H1 (cell line): ENCODE measurements around the gene ATP11A. TPM values are rescaled to one million over a fixed set of nuclear protein-coding genes. Genes with fewer than 3 reads are reported as not detected.

Experiments used
- CTCF ChIA-PET: fragments of 300-600 bp; sonication (Branson Sonifier 250); formaldehyde crosslinking; loops from one replicate; lab custom pipeline; 2021; ENCODE audit not compliant: partially characterized antibody; lab: Charles Lee
- POLR2A ChIA-PET: fragments of 300-600 bp; sonication (Branson Sonifier 250); formaldehyde crosslinking; loops from one replicate; lab custom pipeline; 2021; ENCODE audit warnings: inconsistent platforms; ENCODE audit not compliant: partially characterized antibody; lab: Charles Lee
- DNase-seq, 2 experiments: peaks; one replicate each; pipeline versions ENCODE4 v3.0.0 to v3.0.0-alpha.2; 2010 to 2022; ENCODE audit warnings: low spot score in 2 of 2, low read depth in 1 of 2, mixed read lengths in 1 of 2
- FAIRE-seq: peaks from 2 replicates; lab custom pipeline; 2011; peaks lifted over from hg19 to GRCh38; lab: Jason Lieb, UNC
- H2AFZ ChIP-seq: 2 replicates; pipeline ENCODE4 v1.8.1; 2012; ENCODE audit warnings: low read length, inconsistent platforms
- H2AK5ac ChIP-seq: 2 replicates; pipeline ENCODE4 v1.6.1; 2013; ENCODE audit warnings: low read depth, low read length
- H2BK120ac ChIP-seq: replicated peaks from 2 replicates; pipeline ENCODE3; 2013; ENCODE audit warnings: low read depth, low read length, inconsistent platforms
- H2BK12ac ChIP-seq: 2 replicates; pipeline ENCODE4 v1.6.1; 2013; ENCODE audit warnings: low read depth, low read length
- H2BK15ac ChIP-seq: 2 replicates; pipeline ENCODE4 v1.6.1; 2013; ENCODE audit warnings: low read length
- H2BK20ac ChIP-seq: 2 replicates; pipeline ENCODE4 v1.6.1; 2013; ENCODE audit warnings: low read length
- H2BK5ac ChIP-seq: 2 replicates; pipeline ENCODE4 v1.6.1; 2013; ENCODE audit warnings: low read depth, low read length
- H3K14ac ChIP-seq: 2 replicates; pipeline ENCODE4 v1.6.1; 2013; ENCODE audit warnings: inconsistent platforms; ENCODE audit not compliant: insufficient read length
- H3K18ac ChIP-seq: 2 replicates; pipeline ENCODE4 v1.6.1; 2013; ENCODE audit warnings: low read length; ENCODE audit errors: extremely low read depth
- H3K23ac ChIP-seq: 2 replicates; pipeline ENCODE4 v1.6.1; 2013; ENCODE audit warnings: inconsistent platforms; ENCODE audit not compliant: insufficient read length
- H3K23me2 ChIP-seq: 2 replicates; pipeline ENCODE4 v1.6.1; 2013; ENCODE audit warnings: low read depth, low read length
- H3K27ac ChIP-seq: 2 replicates; pipeline ENCODE4 v1.6.1; 2011; ENCODE audit warnings: low read depth, low read length, inconsistent platforms
- H3K27me3 ChIP-seq, 4 experiments: replicated peaks in 1 of 4; 1 replicate in 1 of 4; 2 replicates in 3 of 4; pipeline versions ENCODE4 v1.6.1 to v1.8.1; 2011 to 2013; ENCODE audit warnings: low read length in 3 of 4, mild to moderate bottlenecking in 3 of 4, inconsistent platforms in 2 of 4, mixed read lengths in 2 of 4, moderate library complexity in 1 of 4; ENCODE audit not compliant: control insufficient read depth in 3 of 4, insufficient read depth in 3 of 4; ENCODE audit errors: extremely low read depth in 1 of 4
- H3K36me3 ChIP-seq, 4 experiments: 2 replicates each; pipeline versions ENCODE4 v1.6.1 to v1.8.1; 2011 to 2013; ENCODE audit warnings: mild to moderate bottlenecking in 4 of 4, low read length in 3 of 4, moderate library complexity in 2 of 4, control low read depth in 1 of 4, inconsistent platforms in 1 of 4; ENCODE audit not compliant: insufficient read depth in 4 of 4, control insufficient read depth in 2 of 4
- H3K4ac ChIP-seq: replicated peaks from 2 replicates; pipeline ENCODE3; 2013; ENCODE audit warnings: low read length, low read depth, mixed read lengths, inconsistent platforms; ENCODE audit not compliant: insufficient read length
- H3K4me1 ChIP-seq, 4 experiments: replicated peaks in 1 of 4; 1 replicate in 1 of 4; 2 replicates in 3 of 4; pipeline versions ENCODE4 v1.6.1 to v1.8.1; 2011 to 2013; ENCODE audit warnings: low read length in 3 of 4, inconsistent platforms in 2 of 4, mixed read lengths in 1 of 4; ENCODE audit not compliant: insufficient read depth in 4 of 4, control insufficient read depth in 3 of 4
- H3K4me2 ChIP-seq, 2 experiments: 2 replicates each; pipeline versions ENCODE4 v1.6.1 to v1.8.1; 2011 to 2013; ENCODE audit warnings: low read depth in 2 of 2, low read length in 2 of 2, control low read depth in 1 of 2, inconsistent platforms in 1 of 2, mild to moderate bottlenecking in 1 of 2; ENCODE audit not compliant: insufficient read depth in 1 of 2
- H3K4me3 ChIP-seq, 4 experiments: fragments of 200-600, 300-600 bp in 1 of 4; sonication (generic), shearing (Covaris generic), sonication (Bioruptor Twin) in 1 of 4; 2 replicates each; pipeline versions ENCODE4 v1.5.1 to v1.8.1; 2011 to 2016; ENCODE audit warnings: low read length in 4 of 4, low read depth in 3 of 4, control low read depth in 2 of 4, inconsistent platforms in 2 of 4, mild to moderate bottlenecking in 2 of 4, mixed read lengths in 1 of 4, moderate library complexity in 1 of 4; ENCODE audit not compliant: insufficient read depth in 2 of 4; ENCODE audit errors: extremely low read depth in 1 of 4
- H3K56ac ChIP-seq: replicated peaks from 2 replicates; pipeline ENCODE3; 2013; ENCODE audit warnings: low read depth, mild to moderate bottlenecking, mixed read lengths, low read length, inconsistent platforms; ENCODE audit not compliant: insufficient read length
- H3K79me1 ChIP-seq: 2 replicates; pipeline ENCODE4 v1.6.1; 2013; ENCODE audit warnings: low read depth, low read length, control low read depth
- H3K79me2 ChIP-seq, 2 experiments: 2 replicates each; pipeline versions ENCODE4 v1.6.1 to v1.8.1; 2012 to 2013; ENCODE audit warnings: low read length in 2 of 2, mild to moderate bottlenecking in 2 of 2, inconsistent platforms in 1 of 2; ENCODE audit not compliant: insufficient read depth in 2 of 2, control insufficient read depth in 1 of 2
- H3K9ac ChIP-seq, 4 experiments: replicated peaks in 1 of 4; 1 replicate in 1 of 4; 2 replicates in 3 of 4; pipeline versions ENCODE4 v1.6.1 to v1.8.1; 2011 to 2013; ENCODE audit warnings: low read depth in 3 of 4, low read length in 3 of 4, control low read depth in 2 of 4, mild to moderate bottlenecking in 2 of 4, moderate library complexity in 2 of 4, inconsistent platforms in 1 of 4; ENCODE audit errors: extremely low read depth in 1 of 4
- H3K9me3 ChIP-seq, 2 experiments: 2 replicates each; pipeline versions ENCODE4 v1.6.1 to v1.8.1; 2012 to 2013; ENCODE audit warnings: mild to moderate bottlenecking in 2 of 2, moderate library complexity in 2 of 2, control low read depth in 1 of 2, inconsistent platforms in 1 of 2, low read depth in 1 of 2, low read length in 1 of 2, mixed read lengths in 1 of 2; ENCODE audit not compliant: insufficient read depth in 2 of 2
- H4K20me1 ChIP-seq, 2 experiments: replicated peaks in 1 of 2; 2 replicates each; pipeline versions ENCODE3 to v1.8.1; 2011 to 2013; ENCODE audit warnings: inconsistent platforms in 2 of 2, low read length in 2 of 2, mild to moderate bottlenecking in 1 of 2; ENCODE audit not compliant: insufficient read depth in 2 of 2, control insufficient read depth in 1 of 2
- H4K5ac ChIP-seq: 2 replicates; pipeline ENCODE4 v1.6.1; 2013; ENCODE audit warnings: low read length, low read depth, mixed read lengths, inconsistent platforms; ENCODE audit not compliant: insufficient read length
- H4K8ac ChIP-seq: 2 replicates; pipeline ENCODE4 v1.8.0; 2013; ENCODE audit warnings: mild to moderate bottlenecking, moderate library complexity, low read length, inconsistent platforms; ENCODE audit not compliant: insufficient read depth; ENCODE audit errors: extremely low read depth
- H4K91ac ChIP-seq: replicated peaks from 2 replicates; pipeline ENCODE3; 2013; ENCODE audit warnings: low read length, mixed read lengths, inconsistent platforms; ENCODE audit not compliant: insufficient read length
- CBX8 ChIP-seq: fragments of 300-800, 300-1000 bp; sonication (generic); IDR thresholded peaks from 2 replicates; pipeline ENCODE4 v1.7.1; 2016; ENCODE audit warnings: low read depth, low read length, borderline replicate concordance
- CTCF ChIP-seq, 3 experiments: IDR thresholded peaks; 1 replicate in 2 of 3; 2 replicates in 1 of 3; pipeline versions ENCODE4 v1.5.1 to v1.6.1; 2011; ENCODE audit warnings: low read length in 3 of 3, mild to moderate bottlenecking in 3 of 3, inconsistent platforms in 2 of 3, low read depth in 1 of 3, moderate library complexity in 1 of 3; ENCODE audit not compliant: insufficient read depth in 1 of 3; ENCODE audit errors: control extremely low read depth in 1 of 3
- EGR1 ChIP-seq: IDR thresholded peaks from 2 replicates; pipeline ENCODE4 v1.6.1; 2011; ENCODE audit warnings: low read depth, low read length, borderline replicate concordance
- EP300 ChIP-seq, 2 experiments: IDR thresholded peaks; 1 replicate in 1 of 2; 2 replicates in 1 of 2; pipeline ENCODE4 v1.6.1; 2011 to 2012; ENCODE audit warnings: low read depth in 2 of 2, low read length in 2 of 2, mild to moderate bottlenecking in 2 of 2, borderline replicate concordance in 1 of 2, inconsistent platforms in 1 of 2, moderate library complexity in 1 of 2
- HDAC6 ChIP-seq: IDR thresholded peaks from one replicate; pipeline ENCODE4 v1.7.1; 2012; ENCODE audit warnings: low read depth, mild to moderate bottlenecking, inconsistent platforms, low read length, moderate library complexity
- JUN ChIP-seq: IDR thresholded peaks from 2 replicates; pipeline ENCODE4 v1.6.1; 2011; ENCODE audit warnings: low read depth, mild to moderate bottlenecking, improper control_type of control experiment, low read length
- RNF2 ChIP-seq: fragments of 200-900, 300-1000 bp; sonication (generic); IDR thresholded peaks from 2 replicates; pipeline ENCODE4 v1.7.1; 2016; ENCODE audit warnings: borderline replicate concordance, low read depth, mild to moderate bottlenecking, antibody characterized with exemption, low read length; ENCODE audit not compliant: poor library complexity, severe bottlenecking; ENCODE audit errors: missing control alignments
- SRF ChIP-seq: IDR thresholded peaks from 2 replicates; pipeline ENCODE4 v1.6.1; 2011; ENCODE audit warnings: mild to moderate bottlenecking, low read depth, low read length, moderate library complexity
- YY1 ChIP-seq: IDR thresholded peaks from 2 replicates; pipeline ENCODE4 v1.6.1; 2011; ENCODE audit warnings: low read depth, mild to moderate bottlenecking, low read length
- WGBS, 2 experiments: shearing (Covaris generic) in 1 of 2; methylation state at CpG; one replicate each; pipeline versions ENCODE4 v1.1.6 to v1.1.7; 2013 to 2015; ENCODE audit warnings: low lambda C conversion rate in 2 of 2, mixed read lengths in 2 of 2, inconsistent platforms in 1 of 2, low coverage in 1 of 2, missing lambda C conversion rate in 1 of 2; ENCODE audit not compliant: insufficient replicate concordance in 2 of 2, insufficient coverage in 1 of 2, insufficient read length in 1 of 2; ENCODE audit errors: extremely low coverage in 1 of 2, missing lambda C conversion rate in 1 of 2; 5-methylcytosine and 5-hydroxymethylcytosine counted together
- polyA plus RNA-seq, 7 experiments: library from polyadenylated mRNA; depleted of rRNA in 3 of 7; stranded (reverse) in 5 of 7; unstranded in 2 of 7; fragments of >200 nt in 5 of 7; fragments of 200-250 nt in 2 of 7; gene quantifications; 1 replicate in 5 of 7; 2 replicates in 1 of 7; 4 replicates in 1 of 7; pipeline versions ENCODE4 v1.2.1 to v1.2.3, GENCODE V29; 2011 to 2013; ENCODE audit warnings: missing spikeins in 2 of 7, mixed read lengths in 2 of 7
- total RNA-seq: library from RNA; stranded (reverse); fragmentation: NEBNext Ultra II Directional; extraction: Animal tissue kit (Norgen Biotek cat#: 25700); gene quantifications from 2 replicates; pipeline ENCODE4 v1.2.1, GENCODE V29; 2021

ATP11A gene
- total and polyA plus RNA-seq, 2 of the 8 experiments (the other 6 are each of a cell fraction or from before 2014, with no cell fraction given): 28.8 to 72.9 TPM

GRCh38 chr13:112781881-112782361 is 92.1 kb downstream of the ATP11A start:
- peak overlapping the region; percentile 18; the same call in 1 of the 2 replicates for H2BK5ac ChIP-seq
- POLR2A ChIA-PET: no interaction called here
- H3K27ac ChIP-seq: no peak overlapping the region
- no peak for TF ChIP-seq JUN
- no peak for TF ChIP-seq CTCF (IDR thresholded peaks at IDR 0.05; ENCODE audit: control extremely low read depth in 1 of 3, insufficient read depth in 1 of 3, low read depth in 1 of 3, low read length in 3 of 3)
- TF ChIP-seq RNF2: no peak
- TF ChIP-seq SRF: no peak
- no peak for TF ChIP-seq YY1
- no peak for TF ChIP-seq CBX8
- no peak for TF ChIP-seq HDAC6
- no peak for TF ChIP-seq EGR1
- no peak for TF ChIP-seq EP300 (IDR thresholded peaks at IDR 0.05; ENCODE audit: borderline replicate concordance in 1 of 2, low read depth in 2 of 2, low read length in 2 of 2)

More at GRCh38 chr13:112781881-112782361, 92.1 kb downstream of the ATP11A start:
- Histone ChIP-seq H2BK15ac (no peak overlapping the region; the same call in 1 of the 2 replicates), H4K20me1 (peaks cover 0 to 3% of the 10 kb centered on the region in 2 experiments), H2AFZ (no peak overlapping the region), H3K23ac (no peak overlapping the region), H3K79me1 (peaks cover 17% of the 10 kb centered on the region; the same call in 1 of the 2 replicates), H2AK5ac (no peak overlapping the region; the same call in 1 of the 2 replicates), H3K4me2 (no peak overlapping the region), H3K4ac (no peak overlapping the region), H3K9me3 (no peaks in the 10 kb centered on the region; a peak in 1 of 4 replicates), H3K18ac (no peak overlapping the region), H3K9ac (no peak overlapping the region), H4K91ac (no peak overlapping the region), H2BK120ac (no peak overlapping the region), H4K5ac (no peak overlapping the region), H3K14ac (no peak overlapping the region), H3K4me3 (no peak overlapping the region), H3K4me1 (peaks cover 3 to 20% (median 11%) of the 10 kb centered on the region in 4 experiments), H3K36me3 (peaks cover 0 to 3% (median 0%) of the 10 kb centered on the region in 4 experiments; a peak in 3 of 8 replicates), H2BK20ac (no peak overlapping the region), H3K56ac (no peak overlapping the region), H2BK12ac (peak overlapping the region; percentile 32), H3K27me3 (no peaks in the 10 kb centered on the region; a peak in 1 of 7 replicates), H3K23me2 (no peaks in the 10 kb centered on the region), H4K8ac (no peak overlapping the region), H3K79me2 (peaks cover 0 to 37% of the 10 kb centered on the region in 2 experiments; a peak in 2 of 4 replicates)
- DNase-seq: peak in 1 of 2 experiments; percentile 35
- CTCF ChIA-PET: interaction anchor here (1.3 to 1.7 kb wide), 2 partner anchors 10 to 11 kb away, joined by 3 read pairs; no protein-coding TSS in a partner anchor
- FAIRE-seq: no peak
- WGBS, 2 experiments: 87% methylated on average over 19 of the region's 19 CpGs; no CpG with 5 or more reads in 1 of the 2 experiments
